Left lung (tissue), 10 donors: ENCODE measurements around the gene SLC27A6. TPM values are rescaled to one million over a fixed set of nuclear protein-coding genes. Genes with fewer than 3 reads are reported as not detected.

Source experiments
- ATAC-seq: fragments of 200-7000 bp; cut with Tn5 transposase; one replicate; pipeline ENCODE4 v1.9.1; 2020; ENCODE audit warnings: moderate library complexity
- DNase-seq, 4 donors: peaks; one replicate each; pipeline ENCODE4 v3.0.0-alpha.2; 2013 to 2020
- H3K27ac ChIP-seq, 2 donors: fragments of 200-600 bp; sonication (generic) in 1 of 2; one replicate each; pipeline versions ENCODE4 v1.5.0 to v1.8.0; 2020 to 2021
- H3K27me3 ChIP-seq, 2 donors: fragments of 200-600 bp; sonication (generic) in 1 of 2; one replicate each; pipeline versions ENCODE4 v1.5.0 to v1.8.0; 2020 to 2021
- H3K36me3 ChIP-seq, 2 donors: fragments of 200-600 bp; sonication (generic) in 1 of 2; one replicate each; pipeline versions ENCODE4 v1.5.0 to v1.8.0; 2020 to 2021
- H3K4me1 ChIP-seq, 2 donors: fragments of 200-600 bp; one replicate each; pipeline ENCODE4 v1.8.0; 2021
- H3K4me3 ChIP-seq, 2 donors: fragments of 200-600 bp; sonication (generic) in 1 of 2; one replicate each; pipeline versions ENCODE4 v1.5.0 to v1.8.0; 2020 to 2021; ENCODE audit warnings: mild to moderate bottlenecking in 1 of 2
- H3K9me3 ChIP-seq, 2 donors: fragments of 200-600 bp; sonication (generic) in 1 of 2; one replicate each; pipeline versions ENCODE4 v1.5.0 to v1.8.0; 2020 to 2021
- CTCF ChIP-seq, 2 donors: fragments of 200-600 bp; sonication (generic) in 1 of 2; IDR thresholded peaks; one replicate each; pipeline versions ENCODE4 v1.5.0 to v1.8.0; 2021; ENCODE audit warnings: antibody characterized with exemption in 2 of 2
- intact Hi-C, 2 donors: fragments of 100-400 bp; cut with DNase I; formaldehyde crosslinking; loops; one replicate each; pipeline versions ENCODE4 v1.11.2 to v1.14.2; 2022
- polyA plus RNA-seq, 6 donors: library from polyadenylated mRNA; unstranded; fragments of 120-200 nt; gene quantifications; one replicate each; pipeline ENCODE4 v1.2.1, GENCODE V29; 2013; ENCODE audit not compliant: insufficient read length in 6 of 6
- total RNA-seq, 2 donors: library from RNA; stranded (reverse); fragmentation: NEBNext Ultra II Directional; extraction: Animal tissue kit (Norgen Biotek cat#: 25700); gene quantifications; one replicate each; pipeline ENCODE4 v1.2.1, GENCODE V29; 2021
- donor health status: DM: no; HTN: yes; CAD: no.
- donor health status: DM: no; HTN: no; CAD: no.

SLC27A6 gene
- total and polyA plus RNA-seq, 8 donors: 0.39 to 6.6 (median 4.1) TPM

GRCh38 chr5:129046151-129046550 lies 80.9 kb downstream of the SLC27A6 start:
- no peak for DNase-seq
- no peaks in the 10 kb centered on the region for H3K36me3 ChIP-seq
- intact Hi-C loops: no loop called here
- no peaks in the 10 kb centered on the region for H3K27me3 ChIP-seq
- peaks cover 0 to 24% of the 10 kb centered on the region in 2 donors for H3K9me3 ChIP-seq
- no peak overlapping the region for H3K27ac ChIP-seq
- no peak overlapping the region for H3K4me3 ChIP-seq
- no peak for TF ChIP-seq CTCF (IDR thresholded peaks at IDR 0.05)
- H3K4me1 ChIP-seq: no peaks in the 10 kb centered on the region
- no peak for ATAC-seq

- ATAC-seq: no peak
- H3K4me1 ChIP-seq: no peaks in the 10 kb centered on the region
- H3K4me3 ChIP-seq: no peak overlapping the region
- H3K27me3 ChIP-seq: no peaks in the 10 kb centered on the region
- intact Hi-C loops: no loop called here
- H3K27ac ChIP-seq: no peak overlapping the region
- no peaks in the 10 kb centered on the region for H3K36me3 ChIP-seq
- DNase-seq: no peak
- no peak for TF ChIP-seq CTCF (IDR thresholded peaks at IDR 0.05)
- H3K9me3 ChIP-seq: peaks cover 0 to 22% of the 10 kb centered on the region in 2 donors
Observed at GRCh38 chr5:129048509-129048908, 83.2 kb downstream of the SLC27A6 start.

- no peak for TF ChIP-seq CTCF (IDR thresholded peaks at IDR 0.05)
- Histone ChIP-seq H3K27ac (no peak overlapping the region), H3K27me3 (no peaks in the 10 kb centered on the region), H3K4me3 (no peak overlapping the region), H3K36me3 (no peaks in the 10 kb centered on the region), H3K9me3 (peaks cover 0 to 14% of the 10 kb centered on the region in 2 donors), H3K4me1 (no peaks in the 10 kb centered on the region)
- ATAC-seq (no peak), DNase-seq (no peak)
- intact Hi-C loops: no loop called here
Observed at GRCh38 chr5:129049126-129049799, 84.0 kb downstream of the SLC27A6 start.

- H3K9me3 ChIP-seq: no peaks in the 10 kb centered on the region
- intact Hi-C loops: no loop called here
- TF ChIP-seq CTCF (IDR thresholded peaks at IDR 0.05): no peak
- ATAC-seq (no peak), DNase-seq (no peak)
- H3K27ac ChIP-seq: no peak overlapping the region
- H3K36me3 ChIP-seq: no peaks in the 10 kb centered on the region
- no peaks in the 10 kb centered on the region for H3K27me3 ChIP-seq
- H3K4me3 ChIP-seq: no peak overlapping the region
- H3K4me1 ChIP-seq: no peaks in the 10 kb centered on the region
Observed at GRCh38 chr5:129051283-129051682, 86.0 kb downstream of the SLC27A6 start.

GRCh38 chr5:129053438-129053837 lies 88.2 kb downstream of the SLC27A6 start:
- H3K27me3 ChIP-seq: no peaks in the 10 kb centered on the region
- ATAC-seq (no peak), DNase-seq (no peak)
- H3K4me1 ChIP-seq: no peaks in the 10 kb centered on the region
- no peaks in the 10 kb centered on the region for H3K9me3 ChIP-seq
- TF ChIP-seq CTCF (IDR thresholded peaks at IDR 0.05): no peak
- intact Hi-C loops: no loop called here
- H3K27ac ChIP-seq: no peak overlapping the region
- no peaks in the 10 kb centered on the region for H3K36me3 ChIP-seq
- H3K4me3 ChIP-seq: no peak overlapping the region
